Neural cell (in vitro differentiated cells): ENCODE data around the gene SUV39H1.

Source experiments
- TAF1 ChIP-seq: IDR thresholded peaks from 2 replicates; pipeline ENCODE4 v1.6.1; 2012; ENCODE audit warnings: low read depth
- TF ChIP-seq, protein P1 (sequence below): fragments of 450-650 bp; IDR thresholded peaks from 2 replicates; pipeline ENCODE4 v1.5.1; 2014; ENCODE audit warnings: antibody characterized with exemption, mild to moderate bottlenecking, moderate library complexity; ENCODE audit not compliant: poor library complexity, severe bottlenecking

DNA sequence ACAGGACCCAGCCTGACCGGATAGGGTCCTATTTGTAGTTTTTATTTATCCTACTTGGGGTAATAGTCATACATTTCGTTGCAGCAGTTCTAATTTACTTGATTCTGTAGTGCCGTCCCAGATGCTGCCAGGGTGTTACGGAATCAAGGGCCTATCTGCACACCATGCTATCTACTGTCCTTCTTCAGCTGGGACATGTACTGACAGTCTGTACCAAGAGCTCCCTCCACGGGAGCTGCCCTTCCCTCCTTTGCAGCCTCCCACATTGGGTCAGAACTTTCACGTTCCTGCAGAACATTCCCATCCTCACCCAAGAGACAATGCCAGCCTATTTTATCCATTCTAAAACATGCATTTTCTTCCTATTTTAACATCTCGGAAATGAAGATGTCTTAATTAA, 6.7 kb downstream of the SUV39H1 start:
- no peak for TF ChIP-seq TAF1
- TF ChIP-seq, protein P1, sequence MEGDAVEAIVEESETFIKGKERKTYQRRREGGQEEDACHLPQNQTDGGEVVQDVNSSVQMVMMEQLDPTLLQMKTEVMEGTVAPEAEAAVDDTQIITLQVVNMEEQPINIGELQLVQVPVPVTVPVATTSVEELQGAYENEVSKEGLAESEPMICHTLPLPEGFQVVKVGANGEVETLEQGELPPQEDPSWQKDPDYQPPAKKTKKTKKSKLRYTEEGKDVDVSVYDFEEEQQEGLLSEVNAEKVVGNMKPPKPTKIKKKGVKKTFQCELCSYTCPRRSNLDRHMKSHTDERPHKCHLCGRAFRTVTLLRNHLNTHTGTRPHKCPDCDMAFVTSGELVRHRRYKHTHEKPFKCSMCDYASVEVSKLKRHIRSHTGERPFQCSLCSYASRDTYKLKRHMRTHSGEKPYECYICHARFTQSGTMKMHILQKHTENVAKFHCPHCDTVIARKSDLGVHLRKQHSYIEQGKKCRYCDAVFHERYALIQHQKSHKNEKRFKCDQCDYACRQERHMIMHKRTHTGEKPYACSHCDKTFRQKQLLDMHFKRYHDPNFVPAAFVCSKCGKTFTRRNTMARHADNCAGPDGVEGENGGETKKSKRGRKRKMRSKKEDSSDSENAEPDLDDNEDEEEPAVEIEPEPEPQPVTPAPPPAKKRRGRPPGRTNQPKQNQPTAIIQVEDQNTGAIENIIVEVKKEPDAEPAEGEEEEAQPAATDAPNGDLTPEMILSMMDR = no peak
